H1 (cell line): ENCODE data around the gene CENPA. TPM values are rescaled to one million over a fixed set of nuclear protein-coding genes. Genes with fewer than 3 reads are reported as not detected.

Experiments
- CTCF ChIA-PET: fragments of 300-600 bp; sonication (Branson Sonifier 250); formaldehyde crosslinking; loops from one replicate; lab custom pipeline; 2021; ENCODE audit not compliant: partially characterized antibody; lab: Charles Lee
- POLR2A ChIA-PET: fragments of 300-600 bp; sonication (Branson Sonifier 250); formaldehyde crosslinking; loops from one replicate; lab custom pipeline; 2021; ENCODE audit warnings: inconsistent platforms; ENCODE audit not compliant: partially characterized antibody; lab: Charles Lee
- DNase-seq, 2 experiments: peaks; one replicate each; pipeline versions ENCODE4 v3.0.0 to v3.0.0-alpha.2; 2010 to 2022; ENCODE audit warnings: low spot score in 2 of 2, low read depth in 1 of 2, mixed read lengths in 1 of 2
- FAIRE-seq: peaks from 2 replicates; lab custom pipeline; 2011; peaks lifted over from hg19 to GRCh38; lab: Jason Lieb, UNC
- H2AFZ ChIP-seq: 2 replicates; pipeline ENCODE4 v1.8.1; 2012; ENCODE audit warnings: low read length, inconsistent platforms
- H2AK5ac ChIP-seq: 2 replicates; pipeline ENCODE4 v1.6.1; 2013; ENCODE audit warnings: low read depth, low read length
- H2BK120ac ChIP-seq: replicated peaks from 2 replicates; pipeline ENCODE3; 2013; ENCODE audit warnings: low read depth, low read length, inconsistent platforms
- H2BK12ac ChIP-seq: 2 replicates; pipeline ENCODE4 v1.6.1; 2013; ENCODE audit warnings: low read depth, low read length
- H2BK15ac ChIP-seq: 2 replicates; pipeline ENCODE4 v1.6.1; 2013; ENCODE audit warnings: low read length
- H2BK20ac ChIP-seq: 2 replicates; pipeline ENCODE4 v1.6.1; 2013; ENCODE audit warnings: low read length
- H2BK5ac ChIP-seq: 2 replicates; pipeline ENCODE4 v1.6.1; 2013; ENCODE audit warnings: low read depth, low read length
- H3K14ac ChIP-seq: 2 replicates; pipeline ENCODE4 v1.6.1; 2013; ENCODE audit warnings: inconsistent platforms; ENCODE audit not compliant: insufficient read length
- H3K18ac ChIP-seq: 2 replicates; pipeline ENCODE4 v1.6.1; 2013; ENCODE audit warnings: low read length; ENCODE audit errors: extremely low read depth
- H3K23ac ChIP-seq: 2 replicates; pipeline ENCODE4 v1.6.1; 2013; ENCODE audit warnings: inconsistent platforms; ENCODE audit not compliant: insufficient read length
- H3K23me2 ChIP-seq: 2 replicates; pipeline ENCODE4 v1.6.1; 2013; ENCODE audit warnings: low read depth, low read length
- H3K27ac ChIP-seq: 2 replicates; pipeline ENCODE4 v1.6.1; 2011; ENCODE audit warnings: low read depth, low read length, inconsistent platforms
- H3K27me3 ChIP-seq, 4 experiments: replicated peaks in 1 of 4; 1 replicate in 1 of 4; 2 replicates in 3 of 4; pipeline versions ENCODE4 v1.6.1 to v1.8.1; 2011 to 2013; ENCODE audit warnings: low read length in 3 of 4, mild to moderate bottlenecking in 3 of 4, inconsistent platforms in 2 of 4, mixed read lengths in 2 of 4, moderate library complexity in 1 of 4; ENCODE audit not compliant: control insufficient read depth in 3 of 4, insufficient read depth in 3 of 4; ENCODE audit errors: extremely low read depth in 1 of 4
- H3K36me3 ChIP-seq, 4 experiments: 2 replicates each; pipeline versions ENCODE4 v1.6.1 to v1.8.1; 2011 to 2013; ENCODE audit warnings: mild to moderate bottlenecking in 4 of 4, low read length in 3 of 4, moderate library complexity in 2 of 4, control low read depth in 1 of 4, inconsistent platforms in 1 of 4; ENCODE audit not compliant: insufficient read depth in 4 of 4, control insufficient read depth in 2 of 4
- H3K4ac ChIP-seq: replicated peaks from 2 replicates; pipeline ENCODE3; 2013; ENCODE audit warnings: low read length, low read depth, mixed read lengths, inconsistent platforms; ENCODE audit not compliant: insufficient read length
- H3K4me1 ChIP-seq, 4 experiments: replicated peaks in 1 of 4; 1 replicate in 1 of 4; 2 replicates in 3 of 4; pipeline versions ENCODE4 v1.6.1 to v1.8.1; 2011 to 2013; ENCODE audit warnings: low read length in 3 of 4, inconsistent platforms in 2 of 4, mixed read lengths in 1 of 4; ENCODE audit not compliant: insufficient read depth in 4 of 4, control insufficient read depth in 3 of 4
- H3K4me2 ChIP-seq, 2 experiments: 2 replicates each; pipeline versions ENCODE4 v1.6.1 to v1.8.1; 2011 to 2013; ENCODE audit warnings: low read depth in 2 of 2, low read length in 2 of 2, control low read depth in 1 of 2, inconsistent platforms in 1 of 2, mild to moderate bottlenecking in 1 of 2; ENCODE audit not compliant: insufficient read depth in 1 of 2
- H3K4me3 ChIP-seq, 4 experiments: fragments of 200-600, 300-600 bp in 1 of 4; sonication (generic), shearing (Covaris generic), sonication (Bioruptor Twin) in 1 of 4; 2 replicates each; pipeline versions ENCODE4 v1.5.1 to v1.8.1; 2011 to 2016; ENCODE audit warnings: low read length in 4 of 4, low read depth in 3 of 4, control low read depth in 2 of 4, inconsistent platforms in 2 of 4, mild to moderate bottlenecking in 2 of 4, mixed read lengths in 1 of 4, moderate library complexity in 1 of 4; ENCODE audit not compliant: insufficient read depth in 2 of 4; ENCODE audit errors: extremely low read depth in 1 of 4
- H3K56ac ChIP-seq: replicated peaks from 2 replicates; pipeline ENCODE3; 2013; ENCODE audit warnings: low read depth, mild to moderate bottlenecking, mixed read lengths, low read length, inconsistent platforms; ENCODE audit not compliant: insufficient read length
- H3K79me1 ChIP-seq: 2 replicates; pipeline ENCODE4 v1.6.1; 2013; ENCODE audit warnings: low read depth, low read length, control low read depth
- H3K79me2 ChIP-seq, 2 experiments: 2 replicates each; pipeline versions ENCODE4 v1.6.1 to v1.8.1; 2012 to 2013; ENCODE audit warnings: low read length in 2 of 2, mild to moderate bottlenecking in 2 of 2, inconsistent platforms in 1 of 2; ENCODE audit not compliant: insufficient read depth in 2 of 2, control insufficient read depth in 1 of 2
- H3K9ac ChIP-seq, 4 experiments: replicated peaks in 1 of 4; 1 replicate in 1 of 4; 2 replicates in 3 of 4; pipeline versions ENCODE4 v1.6.1 to v1.8.1; 2011 to 2013; ENCODE audit warnings: low read depth in 3 of 4, low read length in 3 of 4, control low read depth in 2 of 4, mild to moderate bottlenecking in 2 of 4, moderate library complexity in 2 of 4, inconsistent platforms in 1 of 4; ENCODE audit errors: extremely low read depth in 1 of 4
- H3K9me3 ChIP-seq, 2 experiments: 2 replicates each; pipeline versions ENCODE4 v1.6.1 to v1.8.1; 2012 to 2013; ENCODE audit warnings: mild to moderate bottlenecking in 2 of 2, moderate library complexity in 2 of 2, control low read depth in 1 of 2, inconsistent platforms in 1 of 2, low read depth in 1 of 2, low read length in 1 of 2, mixed read lengths in 1 of 2; ENCODE audit not compliant: insufficient read depth in 2 of 2
- H4K20me1 ChIP-seq, 2 experiments: replicated peaks in 1 of 2; 2 replicates each; pipeline versions ENCODE3 to v1.8.1; 2011 to 2013; ENCODE audit warnings: inconsistent platforms in 2 of 2, low read length in 2 of 2, mild to moderate bottlenecking in 1 of 2; ENCODE audit not compliant: insufficient read depth in 2 of 2, control insufficient read depth in 1 of 2
- H4K5ac ChIP-seq: 2 replicates; pipeline ENCODE4 v1.6.1; 2013; ENCODE audit warnings: low read length, low read depth, mixed read lengths, inconsistent platforms; ENCODE audit not compliant: insufficient read length
- H4K8ac ChIP-seq: 2 replicates; pipeline ENCODE4 v1.8.0; 2013; ENCODE audit warnings: mild to moderate bottlenecking, moderate library complexity, low read length, inconsistent platforms; ENCODE audit not compliant: insufficient read depth; ENCODE audit errors: extremely low read depth
- H4K91ac ChIP-seq: replicated peaks from 2 replicates; pipeline ENCODE3; 2013; ENCODE audit warnings: low read length, mixed read lengths, inconsistent platforms; ENCODE audit not compliant: insufficient read length
- CBX5 ChIP-seq: fragments of 300-800, 300-1000 bp; sonication (generic); IDR thresholded peaks from 2 replicates; pipeline ENCODE4 v1.7.1; 2016; ENCODE audit warnings: antibody characterized with exemption, low read length, low read depth
- CEBPB ChIP-seq: IDR thresholded peaks from 2 replicates; pipeline ENCODE4 v1.6.1; 2012; ENCODE audit warnings: low read depth, low read length
- GABPA ChIP-seq: IDR thresholded peaks from 2 replicates; pipeline ENCODE4 v1.6.1; 2011; ENCODE audit warnings: mild to moderate bottlenecking, low read length, moderate library complexity, borderline replicate concordance; ENCODE audit not compliant: insufficient read depth
- HDAC6 ChIP-seq: IDR thresholded peaks from one replicate; pipeline ENCODE4 v1.7.1; 2012; ENCODE audit warnings: low read depth, mild to moderate bottlenecking, inconsistent platforms, low read length, moderate library complexity
- KDM5A ChIP-seq: fragments of 200-600 bp; IDR thresholded peaks from 2 replicates; pipeline ENCODE4 v1.7.1; 2012; ENCODE audit warnings: mild to moderate bottlenecking, low read length, inconsistent platforms, mixed read lengths
- POLR2AphosphoS5 ChIP-seq: IDR thresholded peaks from 2 replicates; pipeline ENCODE4 v1.6.1; 2011; ENCODE audit warnings: low read depth, low read length
- SP1 ChIP-seq: IDR thresholded peaks from 2 replicates; pipeline ENCODE4 v1.6.1; 2011; ENCODE audit warnings: low read depth, low read length
- TBP ChIP-seq: IDR thresholded peaks from 2 replicates; pipeline ENCODE4 v1.6.1; 2011; ENCODE audit warnings: low read depth, low read length, improper control_type of control experiment
- TCF12 ChIP-seq: IDR thresholded peaks from 2 replicates; pipeline ENCODE4 v1.6.1; 2011; ENCODE audit warnings: low read depth, mild to moderate bottlenecking, low read length
- YY1 ChIP-seq: IDR thresholded peaks from 2 replicates; pipeline ENCODE4 v1.6.1; 2011; ENCODE audit warnings: low read depth, mild to moderate bottlenecking, low read length
- WGBS, 2 experiments: shearing (Covaris generic) in 1 of 2; methylation state at CpG; one replicate each; pipeline versions ENCODE4 v1.1.6 to v1.1.7; 2013 to 2015; ENCODE audit warnings: low lambda C conversion rate in 2 of 2, mixed read lengths in 2 of 2, inconsistent platforms in 1 of 2, low coverage in 1 of 2, missing lambda C conversion rate in 1 of 2; ENCODE audit not compliant: insufficient replicate concordance in 2 of 2, insufficient coverage in 1 of 2, insufficient read length in 1 of 2; ENCODE audit errors: extremely low coverage in 1 of 2, missing lambda C conversion rate in 1 of 2; 5-methylcytosine and 5-hydroxymethylcytosine counted together
- polyA plus RNA-seq, 7 experiments: library from polyadenylated mRNA; depleted of rRNA in 3 of 7; stranded (reverse) in 5 of 7; unstranded in 2 of 7; fragments of >200 nt in 5 of 7; fragments of 200-250 nt in 2 of 7; gene quantifications; 1 replicate in 5 of 7; 2 replicates in 1 of 7; 4 replicates in 1 of 7; pipeline versions ENCODE4 v1.2.1 to v1.2.3, GENCODE V29; 2011 to 2013; ENCODE audit warnings: missing spikeins in 2 of 7, mixed read lengths in 2 of 7
- total RNA-seq: library from RNA; stranded (reverse); fragmentation: NEBNext Ultra II Directional; extraction: Animal tissue kit (Norgen Biotek cat#: 25700); gene quantifications from 2 replicates; pipeline ENCODE4 v1.2.1, GENCODE V29; 2021
- TF ChIP-seq, protein P1 (sequence below): IDR thresholded peaks from 2 replicates; pipeline ENCODE4 v1.6.1; 2011; ENCODE audit warnings: low read length, improper control_type of control experiment

Gene CENPA
- total and polyA plus RNA-seq, 2 of the 8 experiments (the other 6 are each of a cell fraction or from before 2014, with no cell fraction given) = 19.4 to 30.9 TPM

DNA sequence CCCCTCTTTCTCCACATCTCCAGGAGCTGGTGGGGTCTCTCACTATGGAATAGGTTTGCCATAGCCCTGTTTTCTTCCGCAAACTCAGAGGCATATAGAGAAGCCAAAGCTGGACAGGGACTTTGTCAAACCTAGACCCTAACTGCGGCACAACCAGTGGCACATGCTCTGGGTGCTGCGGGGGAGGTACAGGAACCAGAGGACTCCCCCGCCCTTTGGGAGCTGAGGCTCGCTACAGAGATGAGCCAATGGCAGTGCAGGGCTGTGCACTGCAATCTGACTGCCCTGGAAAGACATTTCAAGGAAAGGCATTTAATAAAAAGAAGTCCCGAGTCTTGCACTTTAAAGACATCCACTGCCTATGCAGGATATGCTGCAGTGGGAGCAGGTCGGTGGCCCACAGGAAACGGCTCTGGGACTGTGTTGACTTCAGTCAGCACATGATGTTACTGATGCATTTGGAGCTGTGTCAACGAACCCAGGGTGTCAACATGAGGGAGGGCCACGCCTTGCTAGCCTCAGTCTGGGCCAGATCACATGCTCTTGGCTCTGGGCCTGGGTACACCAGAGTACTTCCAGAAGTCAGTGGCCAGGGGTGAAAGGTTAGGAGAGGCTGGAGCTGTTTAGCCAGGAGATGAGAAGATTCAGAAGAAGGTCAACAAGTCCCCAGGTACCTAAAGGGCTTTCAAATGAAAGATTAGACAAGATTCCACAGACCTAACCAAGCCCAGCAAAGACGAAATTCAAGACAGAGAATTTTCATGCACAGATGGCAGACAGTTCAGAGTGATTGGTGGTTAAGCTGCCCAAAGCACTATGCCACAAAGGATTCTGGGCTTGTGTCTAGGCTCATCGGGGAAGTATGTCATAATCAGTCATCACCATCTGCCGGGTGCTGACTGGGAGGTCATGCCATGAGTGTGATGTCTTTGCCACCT lies 13.5 kb upstream of the CENPA start:
- no peak overlapping the region for H4K8ac ChIP-seq
- no peak overlapping the region for H2AFZ ChIP-seq
- no peak overlapping the region for H2BK12ac ChIP-seq
- H2BK5ac ChIP-seq = no peak overlapping the region
- H3K79me1 ChIP-seq = peaks cover 6% of the 10 kb centered on the region; the same call in 1 of the 2 replicates
- H3K9me3 ChIP-seq = no peaks in the 10 kb centered on the region
- H3K27ac ChIP-seq = no peak overlapping the region
- no peak overlapping the region for H3K4me2 ChIP-seq
- H3K4ac ChIP-seq = no peak overlapping the region
- peaks cover 2 to 8% of the 10 kb centered on the region in 2 experiments for H4K20me1 ChIP-seq
- no peak overlapping the region for H2BK15ac ChIP-seq
- no peak overlapping the region for H4K5ac ChIP-seq
- no peak overlapping the region for H2AK5ac ChIP-seq
- no peaks in the 10 kb centered on the region; a peak in 1 of 4 replicates for H3K79me2 ChIP-seq
- no peak overlapping the region for H3K14ac ChIP-seq
- no peak overlapping the region for H3K18ac ChIP-seq
- no peak overlapping the region for H3K23ac ChIP-seq
- H3K56ac ChIP-seq = no peak overlapping the region
- CTCF ChIA-PET = interaction anchor here (0.7 to 2.4 kb wide), 2 partner anchors 9 to 46 kb away, joined by 3 to 11 read pairs; no protein-coding TSS in a partner anchor
- no peaks in the 10 kb centered on the region for H3K27me3 ChIP-seq
- H3K36me3 ChIP-seq = no peaks in the 10 kb centered on the region; a peak in 1 of 8 replicates
- POLR2A ChIA-PET = interaction anchor here (1.0 kb wide), 1 partner anchor 9 kb away, joined by 3 read pairs; no protein-coding TSS in a partner anchor
- no peak overlapping the region for H2BK120ac ChIP-seq
- H3K23me2 ChIP-seq = no peaks in the 10 kb centered on the region
- peaks cover 0 to 2% (median under 1%) of the 10 kb centered on the region in 4 experiments; a peak in 3 of 7 replicates for H3K4me1 ChIP-seq
- no peak overlapping the region for H3K9ac ChIP-seq
- H3K4me3 ChIP-seq = no peak overlapping the region
- no peak for DNase-seq
- no peak overlapping the region for H4K91ac ChIP-seq
- WGBS, 2 experiments = 89% methylated on average over 13 of the region's 13 CpGs; no CpG with 5 or more reads in 1 of the 2 experiments
- FAIRE-seq = no peak
- no peak overlapping the region; the same call in 1 of the 2 replicates for H2BK20ac ChIP-seq
- TF ChIP-seq CEBPB (no peak), HDAC6 (no peak), CBX5 (no peak), POLR2AphosphoS5 (no peak), TCF12 (no peak), TBP (no peak), GABPA (no peak), SP1 (no peak), KDM5A (no peak), YY1 (no peak)
- TF ChIP-seq, protein P1, sequence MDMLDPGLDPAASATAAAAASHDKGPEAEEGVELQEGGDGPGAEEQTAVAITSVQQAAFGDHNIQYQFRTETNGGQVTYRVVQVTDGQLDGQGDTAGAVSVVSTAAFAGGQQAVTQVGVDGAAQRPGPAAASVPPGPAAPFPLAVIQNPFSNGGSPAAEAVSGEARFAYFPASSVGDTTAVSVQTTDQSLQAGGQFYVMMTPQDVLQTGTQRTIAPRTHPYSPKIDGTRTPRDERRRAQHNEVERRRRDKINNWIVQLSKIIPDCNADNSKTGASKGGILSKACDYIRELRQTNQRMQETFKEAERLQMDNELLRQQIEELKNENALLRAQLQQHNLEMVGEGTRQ = no peak
